ENCODE results near the gene C1QTNF9.
"Not testable (repeated sequence)": the region's sequence is repeated elsewhere in the genome, so short reads cannot be mapped to it uniquely, and the experiment has no call there.

The C1QTNF9 gene

GRCh38 chr13:24308068-24308445 lies 1.3 kb upstream of the C1QTNF9 start:
- no peaks in the 10 kb centered on the region for H3K9me3 ChIP-seq
- no peak for TF ChIP-seq CTCF (IDR thresholded peaks at IDR 0.05; ENCODE audit: low read depth, low read length)
- H3K4me3 ChIP-seq (ENCODE audit: low read depth, low read length) = no peak overlapping the region
- DNase-seq = no peak
- H3K27me3 ChIP-seq = no peaks in the 10 kb centered on the region
- H3K4me1 ChIP-seq = no peaks in the 10 kb centered on the region
- H3K36me3 ChIP-seq = no peaks in the 10 kb centered on the region

DNA sequence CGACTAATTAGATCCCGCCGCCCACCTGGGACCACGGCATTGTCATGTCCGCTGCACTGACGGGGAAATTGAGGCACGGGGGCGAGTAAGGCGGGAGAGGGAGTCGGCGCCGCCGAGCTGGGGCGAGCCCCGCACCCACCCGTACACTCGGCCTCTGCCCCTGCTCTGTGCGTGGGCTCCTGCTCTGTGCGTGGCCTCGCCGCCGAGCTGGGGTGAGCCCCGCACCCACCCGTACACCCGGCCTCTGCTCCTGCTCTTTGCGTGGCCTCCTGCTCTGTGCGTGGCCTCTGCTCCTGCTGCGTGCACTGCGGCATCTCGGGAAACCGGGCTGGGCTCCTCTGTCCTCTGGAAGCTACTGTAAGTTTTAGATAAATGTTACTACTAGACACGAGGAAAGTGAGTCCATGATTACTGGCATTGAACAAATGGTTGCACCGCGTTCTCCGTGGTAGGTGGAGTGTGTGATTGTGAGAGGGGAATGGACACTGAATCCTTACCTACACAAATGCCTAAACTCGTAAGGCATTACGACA lies 826 bp upstream of the C1QTNF9 start:
- Histone ChIP-seq H3K4me3 (ENCODE audit: low read depth, low read length) (no peak overlapping the region), H3K9me3 (no peaks in the 10 kb centered on the region), H3K36me3 (no peaks in the 10 kb centered on the region), H3K27me3 (no peaks in the 10 kb centered on the region), H3K4me1 (no peaks in the 10 kb centered on the region)
- DNase-seq = no peak
- TF ChIP-seq CTCF (IDR thresholded peaks at IDR 0.05; ENCODE audit: low read depth, low read length) = no peak

GRCh38 chr13:24313439-24313838 lies 4.1 kb downstream of the C1QTNF9 start:
- Histone ChIP-seq H3K9me3 (no peaks in the 10 kb centered on the region), H3K36me3 (no peaks in the 10 kb centered on the region), H3K4me1 (no peaks in the 10 kb centered on the region), H3K4me3 (ENCODE audit: low read depth, low read length) (no peak overlapping the region), H3K27me3 (no peaks in the 10 kb centered on the region)
- DNase-seq = no peak
- peak; percentile 22; the same call in 1 of the 2 replicates for TF ChIP-seq CTCF (IDR thresholded peaks at IDR 0.05; ENCODE audit: low read depth, low read length)

DNA sequence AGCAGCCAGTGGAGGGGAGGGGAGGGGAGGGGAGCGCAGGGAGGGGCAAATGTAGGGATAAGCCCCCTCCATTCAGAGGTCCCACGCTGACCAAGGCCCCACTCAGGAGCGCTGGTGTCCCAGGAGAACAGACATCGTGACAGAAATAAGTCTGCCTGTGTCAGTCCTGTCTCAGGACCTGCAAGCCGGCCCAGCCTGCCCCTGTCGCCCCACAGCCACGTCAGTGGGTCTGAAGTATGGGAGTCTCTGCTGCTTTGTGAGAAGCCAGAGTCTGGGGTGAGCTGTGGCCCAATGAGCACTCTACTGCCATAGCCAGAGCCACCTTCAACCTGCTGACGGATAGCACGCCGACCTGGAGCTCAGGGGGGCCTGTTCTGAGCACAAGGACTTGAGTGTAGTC lies 8.5 kb downstream of the C1QTNF9 start:
- not testable (repeated sequence) for H3K36me3 ChIP-seq; DNase-seq; H3K9me3 ChIP-seq; H3K4me3 ChIP-seq (ENCODE audit: low read depth, low read length); H3K27me3 ChIP-seq; H3K4me1 ChIP-seq

- not testable (repeated sequence) for H3K9me3 ChIP-seq
Observed at GRCh38 chr13:24318878-24319277, 9.5 kb downstream of the C1QTNF9 start.

GRCh38 chr13:24319641-24320040 lies 10.3 kb downstream of the C1QTNF9 start:
- not testable (repeated sequence) for H3K4me3 ChIP-seq (ENCODE audit: low read depth, low read length); H3K4me1 ChIP-seq; H3K27me3 ChIP-seq; DNase-seq; H3K9me3 ChIP-seq; H3K36me3 ChIP-seq

More at GRCh38 chr13:24318878-24319277, 9.5 kb downstream of the C1QTNF9 start:
- not testable (repeated sequence) for H3K36me3 ChIP-seq; DNase-seq; H3K27me3 ChIP-seq; H3K4me1 ChIP-seq; H3K4me3 ChIP-seq (ENCODE audit: low read depth, low read length)

- not testable (repeated sequence) for DNase-seq; H3K4me3 ChIP-seq (ENCODE audit: low read depth, low read length); H3K9me3 ChIP-seq; H3K27me3 ChIP-seq; H3K4me1 ChIP-seq; H3K36me3 ChIP-seq
Observed at GRCh38 chr13:24321416-24321815, 12.0 kb downstream of the C1QTNF9 start.

DNA sequence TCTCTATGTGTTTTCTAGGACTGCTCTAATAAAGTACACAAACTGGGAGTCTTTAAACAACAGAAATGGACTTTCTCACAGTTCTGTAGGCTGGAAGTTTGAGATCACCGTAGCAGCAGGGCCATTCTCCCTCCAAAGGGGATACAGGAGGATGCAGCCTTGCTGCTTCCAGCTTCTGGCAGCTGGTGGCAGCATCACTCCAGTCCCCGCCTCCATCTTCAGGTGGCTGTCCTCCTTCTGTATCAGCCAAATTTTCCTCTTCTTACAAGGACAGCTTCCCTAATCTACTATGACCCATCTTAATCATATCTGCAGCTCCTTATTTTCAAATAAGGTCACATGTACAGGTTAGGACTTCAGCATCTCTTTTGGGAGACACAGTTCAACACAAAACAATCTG lies 13.1 kb downstream of the C1QTNF9 start:
- TF ChIP-seq CTCF (IDR thresholded peaks at IDR 0.05; ENCODE audit: low read depth, low read length) = peak; percentile 24; the same call in 1 of the 2 replicates
- H3K4me3 ChIP-seq (ENCODE audit: low read depth, low read length); H3K9me3 ChIP-seq; H3K27me3 ChIP-seq; H3K4me1 ChIP-seq; H3K36me3 ChIP-seq; DNase-seq: not testable (repeated sequence)
